ENCODE measurements around the gene ABCF2.

The ABCF2 gene

GRCh38 chr7:151252961-151253711, 26.1 kb upstream of the ABCF2 start:
- no peak for DNase-seq (ENCODE audit: low spot score)

DNA sequence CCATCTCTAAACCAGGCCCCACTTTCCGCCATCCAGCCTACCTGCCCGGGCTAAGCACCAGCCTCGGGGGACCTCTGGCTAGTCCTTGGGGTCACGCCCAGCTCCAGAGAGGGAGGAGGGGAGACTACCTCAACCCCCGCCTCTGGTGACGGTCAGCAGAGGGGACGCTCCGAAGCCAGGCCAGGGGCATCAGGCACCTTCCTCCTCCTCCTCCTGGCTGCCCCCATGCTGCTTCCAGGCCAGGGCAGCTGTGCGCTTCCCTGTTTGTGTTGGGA, 25.5 kb upstream of the ABCF2 start:
- no peak for DNase-seq (ENCODE audit: low spot score)

DNA sequence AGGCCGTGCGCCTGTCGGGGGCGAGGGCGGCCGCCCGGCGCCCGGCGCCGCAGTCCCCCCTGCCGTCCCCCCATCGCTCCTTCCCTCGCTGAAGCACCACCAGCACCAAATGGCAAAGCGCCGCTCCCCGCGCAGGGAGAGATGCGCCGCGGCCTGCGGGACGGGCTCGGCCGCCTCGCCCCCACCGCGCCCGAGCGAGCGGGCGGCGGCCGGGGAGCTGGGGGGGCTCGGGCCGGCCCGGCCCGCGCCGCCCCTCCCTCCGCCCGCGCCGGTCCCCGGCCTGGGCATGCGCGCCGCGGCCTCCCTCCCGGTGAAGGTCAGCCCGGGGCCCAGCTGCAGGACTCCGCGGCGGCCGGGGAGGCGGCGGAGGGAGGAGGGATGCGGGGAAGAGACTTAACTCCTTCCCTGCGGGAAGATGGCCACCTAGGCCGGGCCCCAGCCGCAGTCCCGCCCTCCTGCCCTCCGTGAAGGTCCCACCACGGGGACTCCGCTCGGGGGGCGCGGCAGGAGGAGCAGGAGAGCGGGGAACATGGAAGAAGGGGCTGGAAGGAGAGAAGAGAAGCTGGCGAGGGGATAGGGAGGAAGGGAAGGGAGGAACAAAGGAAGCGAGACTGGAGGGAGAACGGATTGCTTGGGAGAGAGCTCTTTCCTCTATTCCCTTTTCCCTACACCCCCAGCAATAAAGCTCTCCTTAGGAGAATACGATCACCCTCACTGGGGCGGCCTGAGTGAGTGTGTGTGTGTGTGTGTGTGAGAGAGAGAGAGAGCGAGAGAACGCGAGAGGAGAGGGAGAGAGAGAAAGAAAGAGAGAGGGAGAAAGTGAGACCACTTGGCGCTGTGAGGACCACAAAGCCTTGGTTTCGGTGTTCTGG, 24.9 kb upstream of the ABCF2 start:
- DNase-seq (ENCODE audit: low spot score), result peak; percentile 94

DNA sequence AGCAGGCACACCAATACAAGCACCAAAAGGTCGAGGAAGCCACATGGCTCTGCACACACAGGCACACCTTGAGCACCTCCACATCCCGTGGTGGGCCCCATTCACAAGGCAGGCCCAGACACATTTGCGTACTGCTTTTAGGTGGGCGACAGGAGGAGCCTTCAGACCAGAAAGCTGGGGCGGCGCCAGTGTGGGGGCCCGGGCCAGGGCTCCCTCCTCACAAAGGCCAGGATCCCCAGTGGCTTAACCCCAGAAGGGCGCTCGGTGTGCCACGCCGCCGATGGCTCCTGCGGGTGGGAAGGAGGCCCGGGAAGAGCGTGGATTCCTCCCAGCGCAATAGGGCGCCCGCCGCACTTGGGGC, 24.3 kb upstream of the ABCF2 start:
- no peak for DNase-seq (ENCODE audit: low spot score)

GRCh38 chr7:151250181-151251132, 23.5 kb upstream of the ABCF2 start:
- DNase-seq (ENCODE audit: low spot score), result no peak

- peak; percentile 88 for DNase-seq (ENCODE audit: low spot score)
Measured at GRCh38 chr7:151249732-151250072, 22.7 kb upstream of the ABCF2 start.

GRCh38 chr7:151249034-151249731, 22.2 kb upstream of the ABCF2 start:
- peak; percentile 91 for DNase-seq (ENCODE audit: low spot score)

GRCh38 chr7:151248346-151249033, 21.5 kb upstream of the ABCF2 start, which contains the start of gene SMARCD3:
SMARCD3 (minus strand) TSS chr7:151248694; CDS start chr7:151248562, 132 bp downstream.
- DNase-seq (ENCODE audit: low spot score), result peak; percentile 82

DNA sequence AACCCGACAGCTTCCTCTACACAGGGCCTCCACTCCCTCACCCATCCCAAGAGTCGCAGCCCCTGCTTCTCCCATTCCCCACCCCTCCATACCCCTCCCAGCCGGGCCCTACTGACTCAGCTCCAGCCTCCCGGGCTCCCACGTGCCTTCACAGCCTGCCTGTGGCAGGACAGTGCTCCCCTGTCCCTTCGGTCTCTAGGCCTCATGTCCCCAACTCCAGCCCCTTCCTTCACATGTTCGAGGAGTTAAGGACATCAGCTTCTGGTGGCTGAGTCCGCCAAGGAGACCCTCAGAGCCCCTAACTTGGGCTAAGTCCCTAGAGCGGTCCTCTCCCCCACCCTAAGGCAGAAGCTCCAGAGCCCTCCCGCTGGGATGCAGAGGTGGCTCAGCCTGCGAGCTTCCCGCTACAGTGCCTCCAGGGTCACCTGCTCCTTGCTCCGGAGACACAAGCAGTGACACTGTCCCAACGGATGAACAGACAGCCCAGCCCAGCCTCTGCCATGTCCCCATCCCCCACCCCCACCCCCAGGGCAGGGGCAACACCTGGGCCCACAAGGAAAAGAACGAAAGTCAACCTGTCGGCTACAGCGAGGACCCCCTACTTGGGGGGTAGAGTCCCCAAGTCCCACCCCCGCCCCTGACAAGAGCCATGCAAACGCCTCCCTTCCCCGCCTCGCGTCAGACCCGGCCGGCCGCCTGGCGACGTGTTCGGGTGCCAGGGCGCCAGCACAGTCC, 20.8 kb upstream of the ABCF2 start:
- peak; percentile 70 for DNase-seq (ENCODE audit: low spot score)

DNA sequence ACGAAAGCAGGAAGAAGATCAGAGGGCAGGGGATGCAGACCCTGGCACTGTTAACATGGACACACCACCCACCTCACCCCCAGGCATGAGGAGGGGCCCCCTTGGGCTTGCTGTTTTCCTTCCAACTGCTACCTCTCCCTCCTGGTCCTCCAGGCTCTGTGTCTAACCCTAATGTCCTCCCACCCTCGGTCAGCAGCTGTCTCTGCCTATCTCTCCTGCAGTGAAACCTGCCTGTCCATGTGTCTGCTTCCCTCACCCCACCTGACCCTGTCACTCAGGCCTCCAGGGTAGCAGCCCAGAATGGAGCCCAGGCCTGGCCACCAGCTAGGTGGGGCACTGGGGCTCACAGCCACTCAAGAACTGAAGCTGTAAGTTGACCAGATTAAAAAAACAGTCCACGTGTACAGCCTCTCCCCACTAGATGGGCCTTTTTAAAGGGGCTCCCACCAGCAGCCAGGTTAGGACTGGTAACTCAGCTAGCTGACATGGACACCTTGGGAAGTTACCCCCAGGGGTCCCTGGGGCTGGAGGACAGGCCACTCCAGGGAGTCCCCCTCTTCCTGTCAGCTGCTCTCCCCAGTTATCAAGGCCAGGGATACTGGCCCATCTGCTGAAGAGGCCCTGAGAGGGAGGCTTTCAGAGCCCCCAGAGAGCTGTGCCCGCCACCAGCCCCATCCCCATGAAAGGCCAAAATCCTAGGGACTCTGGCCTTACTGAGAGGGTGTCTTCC, 20.0 kb upstream of the ABCF2 start:
- no peak for DNase-seq (ENCODE audit: low spot score)

DNA sequence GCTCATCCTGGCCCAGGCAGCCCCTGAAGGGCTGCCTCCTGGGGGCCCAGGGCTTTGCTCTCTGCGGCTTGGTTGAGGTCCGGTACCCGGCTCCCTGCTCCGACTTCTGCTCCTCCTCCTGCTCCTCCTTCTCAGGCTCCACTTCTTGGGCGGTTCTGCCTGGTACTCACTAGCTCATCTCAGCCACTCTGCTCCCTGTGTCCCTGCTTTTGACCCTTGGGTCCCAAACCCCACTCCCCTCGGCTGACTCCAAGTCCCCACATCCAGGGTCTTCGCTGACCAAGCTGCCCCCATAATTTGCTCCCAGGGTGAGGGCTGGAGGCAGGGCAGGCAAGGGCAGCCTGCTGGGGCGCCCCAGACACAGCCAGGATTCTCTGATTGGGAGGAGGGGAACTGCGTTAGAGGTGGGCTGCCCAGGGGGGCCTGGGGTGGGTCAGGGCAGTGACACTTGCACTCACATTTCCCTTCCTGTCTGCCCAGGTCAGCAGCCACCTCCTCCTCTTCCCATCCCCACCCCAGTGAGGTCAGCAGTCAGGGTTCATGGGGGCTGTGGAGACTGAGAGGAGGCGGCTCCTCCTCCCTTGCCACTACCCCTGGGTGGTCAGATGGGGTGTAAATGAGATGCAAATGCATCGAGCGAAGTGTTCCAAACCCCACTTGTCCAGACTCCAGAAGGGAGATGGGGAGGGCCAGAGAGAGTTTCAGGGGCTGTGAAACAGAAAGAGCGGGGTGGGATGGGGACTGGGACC, 19.3 kb upstream of the ABCF2 start:
- no peak for DNase-seq (ENCODE audit: low spot score)

DNA sequence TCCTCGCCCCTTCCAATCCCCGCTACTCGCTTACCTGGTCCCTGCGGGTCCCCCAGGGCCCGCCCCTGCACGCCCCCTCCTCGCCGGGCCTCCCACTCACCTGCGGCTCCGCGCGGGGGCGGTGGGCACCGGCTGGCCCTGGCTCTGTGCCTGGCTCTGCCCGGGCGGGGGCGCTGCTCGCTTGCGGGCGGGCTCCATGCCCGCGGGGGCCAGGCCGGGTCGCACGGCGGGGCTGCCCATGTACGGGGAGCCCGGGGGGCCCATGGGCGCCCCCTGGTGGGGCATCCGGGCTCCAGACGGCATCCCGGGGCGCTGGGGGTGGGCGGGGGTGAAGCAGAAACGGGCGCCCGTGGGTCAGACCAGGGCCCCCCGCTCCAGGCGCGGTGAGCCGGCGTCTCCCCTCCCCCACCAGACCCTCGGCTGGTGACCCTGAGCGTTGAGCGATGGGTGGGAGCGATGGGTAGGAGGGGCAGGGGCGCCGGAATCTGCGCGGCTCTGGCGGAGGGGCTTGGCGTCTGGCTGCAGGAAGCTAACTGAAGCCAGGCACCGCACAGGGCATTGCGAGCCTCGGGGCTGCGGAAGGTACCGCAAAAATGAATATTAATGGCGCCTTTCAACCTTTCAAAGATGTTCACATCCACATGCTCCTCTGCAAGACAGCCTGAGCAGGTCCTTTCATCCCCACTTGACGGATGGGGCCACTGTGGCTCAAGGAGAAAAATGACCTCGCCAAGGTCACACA, 18.5 kb upstream of the ABCF2 start:
- DNase-seq (ENCODE audit: low spot score), result peak; percentile 89

DNA sequence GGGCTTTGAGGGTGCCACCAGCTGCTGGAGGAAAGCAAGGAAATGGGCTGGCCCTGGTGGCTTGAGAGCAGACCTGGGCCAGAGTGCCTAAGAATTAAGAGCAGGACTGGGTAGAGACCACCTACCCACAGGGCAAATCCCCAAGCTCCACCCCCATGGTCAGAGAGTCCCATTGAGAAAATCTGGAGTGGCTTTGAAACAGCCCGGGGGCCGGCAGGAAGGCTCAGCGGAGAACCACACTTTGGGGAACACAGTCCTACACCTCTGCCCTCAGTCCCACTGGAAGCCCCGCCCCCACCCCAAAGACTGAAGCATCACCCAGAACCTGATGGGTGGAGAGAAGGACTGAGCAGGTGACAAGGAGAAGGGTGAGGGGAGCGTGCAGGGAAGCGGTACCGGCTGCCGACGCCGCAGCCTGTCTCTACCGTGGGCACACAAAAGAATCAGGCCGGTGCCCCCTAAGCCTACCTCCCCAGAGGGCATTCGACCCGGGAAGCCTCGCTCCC, 17.9 kb upstream of the ABCF2 start:
- DNase-seq (ENCODE audit: low spot score), result no peak

GRCh38 chr7:151244196-151244840, 17.3 kb upstream of the ABCF2 start:
- DNase-seq (ENCODE audit: low spot score), result peak; percentile 85

GRCh38 chr7:151243408-151244195, 16.6 kb upstream of the ABCF2 start:
- no peak for DNase-seq (ENCODE audit: low spot score)

DNA sequence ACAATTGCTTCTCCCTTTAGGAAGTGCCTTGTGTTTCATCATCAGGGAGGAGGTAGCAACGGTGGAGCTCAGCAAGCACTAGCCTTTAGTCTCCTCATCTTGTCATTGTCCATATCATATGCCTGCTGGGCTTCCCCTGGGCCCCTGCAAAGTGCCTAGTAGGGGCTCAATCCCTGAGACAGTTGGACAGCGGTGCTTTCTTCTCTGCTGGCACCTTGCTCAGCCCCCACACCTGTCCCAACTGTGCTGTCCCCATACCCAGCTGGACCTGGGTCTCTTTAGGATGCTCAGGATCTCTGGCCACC, 16.0 kb upstream of the ABCF2 start:
- DNase-seq (ENCODE audit: low spot score), result no peak

Data from hepatic stellate cell (primary cell).